HL-60 (cell line): Measurements from ENCODE around the gene TBCD.
"Not testable (repeated sequence)": the region's sequence is repeated elsewhere in the genome, so short reads cannot be mapped to it uniquely, and the experiment has no call there.

ENCODE experiments used
- DNase-seq, 2 experiments: peaks; one replicate each; pipeline ENCODE4 v3.0.0-alpha.2; 2010 to 2020; ENCODE audit warnings: low read depth in 1 of 2, low spot score in 1 of 2
- H3K27ac ChIP-seq: fragments of 250-450 bp; sonication (Bioruptor Pico); replicated peaks from 2 replicates; pipeline ENCODE4 v1.5.1; 2020; ENCODE audit warnings: mild to moderate bottlenecking, moderate library complexity
- H3K27me3 ChIP-seq: fragments of 250-450 bp; sonication (Bioruptor Pico); 2 replicates; pipeline ENCODE4 v1.5.1; 2021; ENCODE audit warnings: mild to moderate bottlenecking, moderate library complexity; ENCODE audit not compliant: insufficient read depth, poor library complexity, severe bottlenecking
- H3K4me3 ChIP-seq: replicated peaks from 2 replicates; pipeline ENCODE4 v1.5.1; 2011; ENCODE audit warnings: mild to moderate bottlenecking, control low read depth, low read length; ENCODE audit not compliant: insufficient read depth
- GABPA ChIP-seq: IDR thresholded peaks from 2 replicates; pipeline ENCODE4 v1.6.1; 2012; ENCODE audit warnings: low read depth
- POLR2AphosphoS5 ChIP-seq: IDR thresholded peaks from 2 replicates; pipeline ENCODE4 v1.6.1; 2012; ENCODE audit warnings: low read depth
- SPI1 ChIP-seq: IDR thresholded peaks from 2 replicates; pipeline ENCODE4 v1.6.1; 2012; ENCODE audit warnings: low read depth, mild to moderate bottlenecking, borderline replicate concordance
- TF ChIP-seq, protein P1 (sequence below): IDR thresholded peaks from 2 replicates; pipeline ENCODE4 v1.6.1; 2012; ENCODE audit warnings: low read depth; ENCODE audit not compliant: insufficient replicate concordance
- TF ChIP-seq, protein P2 (sequence below): IDR thresholded peaks from one replicate; pipeline ENCODE4 v1.5.1; 2011; ENCODE audit warnings: low read length, control low read depth, inconsistent platforms; ENCODE audit not compliant: insufficient read depth

TBCD gene

DNA sequence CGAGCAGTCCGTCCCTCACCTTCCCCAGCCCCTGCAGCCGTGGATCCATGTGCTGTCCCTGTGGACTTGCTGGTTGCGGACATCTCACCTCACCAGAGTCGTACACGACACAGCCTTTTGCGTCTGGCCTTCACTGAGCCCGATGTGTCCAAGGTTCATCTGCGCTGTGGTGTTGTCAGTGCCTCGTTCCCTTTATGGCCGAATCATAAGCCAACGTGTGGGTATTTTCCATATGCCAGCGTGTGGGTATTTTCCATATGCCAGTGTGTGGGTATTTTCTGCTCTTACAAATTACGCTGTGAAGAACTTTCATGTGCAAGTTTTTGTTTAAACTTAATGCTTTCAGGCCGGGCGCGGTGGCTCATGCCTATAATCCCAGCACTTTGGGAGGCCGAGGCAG, 31.6 kb downstream of the TBCD start:
- no peak overlapping the region for H3K4me3 ChIP-seq
- DNase-seq, result no peak
- no peak overlapping the region for H3K27ac ChIP-seq
- no peaks in the 10 kb centered on the region for H3K27me3 ChIP-seq
- TF ChIP-seq, protein P1, sequence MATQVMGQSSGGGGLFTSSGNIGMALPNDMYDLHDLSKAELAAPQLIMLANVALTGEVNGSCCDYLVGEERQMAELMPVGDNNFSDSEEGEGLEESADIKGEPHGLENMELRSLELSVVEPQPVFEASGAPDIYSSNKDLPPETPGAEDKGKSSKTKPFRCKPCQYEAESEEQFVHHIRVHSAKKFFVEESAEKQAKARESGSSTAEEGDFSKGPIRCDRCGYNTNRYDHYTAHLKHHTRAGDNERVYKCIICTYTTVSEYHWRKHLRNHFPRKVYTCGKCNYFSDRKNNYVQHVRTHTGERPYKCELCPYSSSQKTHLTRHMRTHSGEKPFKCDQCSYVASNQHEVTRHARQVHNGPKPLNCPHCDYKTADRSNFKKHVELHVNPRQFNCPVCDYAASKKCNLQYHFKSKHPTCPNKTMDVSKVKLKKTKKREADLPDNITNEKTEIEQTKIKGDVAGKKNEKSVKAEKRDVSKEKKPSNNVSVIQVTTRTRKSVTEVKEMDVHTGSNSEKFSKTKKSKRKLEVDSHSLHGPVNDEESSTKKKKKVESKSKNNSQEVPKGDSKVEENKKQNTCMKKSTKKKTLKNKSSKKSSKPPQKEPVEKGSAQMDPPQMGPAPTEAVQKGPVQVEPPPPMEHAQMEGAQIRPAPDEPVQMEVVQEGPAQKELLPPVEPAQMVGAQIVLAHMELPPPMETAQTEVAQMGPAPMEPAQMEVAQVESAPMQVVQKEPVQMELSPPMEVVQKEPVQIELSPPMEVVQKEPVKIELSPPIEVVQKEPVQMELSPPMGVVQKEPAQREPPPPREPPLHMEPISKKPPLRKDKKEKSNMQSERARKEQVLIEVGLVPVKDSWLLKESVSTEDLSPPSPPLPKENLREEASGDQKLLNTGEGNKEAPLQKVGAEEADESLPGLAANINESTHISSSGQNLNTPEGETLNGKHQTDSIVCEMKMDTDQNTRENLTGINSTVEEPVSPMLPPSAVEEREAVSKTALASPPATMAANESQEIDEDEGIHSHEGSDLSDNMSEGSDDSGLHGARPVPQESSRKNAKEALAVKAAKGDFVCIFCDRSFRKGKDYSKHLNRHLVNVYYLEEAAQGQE, result no peak
- TF ChIP-seq, protein P2, sequence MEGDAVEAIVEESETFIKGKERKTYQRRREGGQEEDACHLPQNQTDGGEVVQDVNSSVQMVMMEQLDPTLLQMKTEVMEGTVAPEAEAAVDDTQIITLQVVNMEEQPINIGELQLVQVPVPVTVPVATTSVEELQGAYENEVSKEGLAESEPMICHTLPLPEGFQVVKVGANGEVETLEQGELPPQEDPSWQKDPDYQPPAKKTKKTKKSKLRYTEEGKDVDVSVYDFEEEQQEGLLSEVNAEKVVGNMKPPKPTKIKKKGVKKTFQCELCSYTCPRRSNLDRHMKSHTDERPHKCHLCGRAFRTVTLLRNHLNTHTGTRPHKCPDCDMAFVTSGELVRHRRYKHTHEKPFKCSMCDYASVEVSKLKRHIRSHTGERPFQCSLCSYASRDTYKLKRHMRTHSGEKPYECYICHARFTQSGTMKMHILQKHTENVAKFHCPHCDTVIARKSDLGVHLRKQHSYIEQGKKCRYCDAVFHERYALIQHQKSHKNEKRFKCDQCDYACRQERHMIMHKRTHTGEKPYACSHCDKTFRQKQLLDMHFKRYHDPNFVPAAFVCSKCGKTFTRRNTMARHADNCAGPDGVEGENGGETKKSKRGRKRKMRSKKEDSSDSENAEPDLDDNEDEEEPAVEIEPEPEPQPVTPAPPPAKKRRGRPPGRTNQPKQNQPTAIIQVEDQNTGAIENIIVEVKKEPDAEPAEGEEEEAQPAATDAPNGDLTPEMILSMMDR, result no peak
- TF ChIP-seq SPI1 (no peak), POLR2AphosphoS5 (no peak), GABPA (no peak)

GRCh38 chr17:82785581-82785980, 33.7 kb downstream of the TBCD start:
- H3K4me3 ChIP-seq, H3K27ac ChIP-seq, H3K27me3 ChIP-seq, DNase-seq: not testable (repeated sequence)

- Histone ChIP-seq H3K4me3 (no peak overlapping the region), H3K27ac (no peak overlapping the region), H3K27me3 (no peaks in the 10 kb centered on the region)
- no peak for DNase-seq
- TF ChIP-seq, protein P1, result no peak
- TF ChIP-seq SPI1, result no peak
- no peak for TF ChIP-seq GABPA
- TF ChIP-seq, protein P2, result no peak
- no peak for TF ChIP-seq POLR2AphosphoS5
Observed at GRCh38 chr17:82786427-82786826, 34.6 kb downstream of the TBCD start.

- no peak overlapping the region for H3K27ac ChIP-seq
- no peaks in the 10 kb centered on the region for H3K27me3 ChIP-seq
- no peak overlapping the region for H3K4me3 ChIP-seq
- DNase-seq, result no peak
- no peak for TF ChIP-seq POLR2AphosphoS5
- TF ChIP-seq SPI1, result no peak
- TF ChIP-seq, protein P2, result no peak
Observed at GRCh38 chr17:82787081-82787848, 35.4 kb downstream of the TBCD start.
